Panc1 (cell line): ENCODE results near the gene AHDC1.

Source experiments
- SIN3A ChIP-seq: IDR thresholded peaks from 2 replicates; pipeline ENCODE4 v1.6.1; 2012; ENCODE audit warnings: low read depth, mild to moderate bottlenecking, low read length, moderate library complexity, borderline replicate concordance; ENCODE audit not compliant: insufficient read depth
- TCF7L2 ChIP-seq: IDR thresholded peaks from 2 replicates; pipeline ENCODE4 v1.6.1; 2011; ENCODE audit warnings: mild to moderate bottlenecking, low read depth, low read length, inconsistent platforms
- TF ChIP-seq, protein P1 (sequence below): fragments of 450-650 bp; IDR thresholded peaks from 2 replicates; pipeline ENCODE4 v1.5.1; 2017; ENCODE audit warnings: mild to moderate bottlenecking

DNA sequence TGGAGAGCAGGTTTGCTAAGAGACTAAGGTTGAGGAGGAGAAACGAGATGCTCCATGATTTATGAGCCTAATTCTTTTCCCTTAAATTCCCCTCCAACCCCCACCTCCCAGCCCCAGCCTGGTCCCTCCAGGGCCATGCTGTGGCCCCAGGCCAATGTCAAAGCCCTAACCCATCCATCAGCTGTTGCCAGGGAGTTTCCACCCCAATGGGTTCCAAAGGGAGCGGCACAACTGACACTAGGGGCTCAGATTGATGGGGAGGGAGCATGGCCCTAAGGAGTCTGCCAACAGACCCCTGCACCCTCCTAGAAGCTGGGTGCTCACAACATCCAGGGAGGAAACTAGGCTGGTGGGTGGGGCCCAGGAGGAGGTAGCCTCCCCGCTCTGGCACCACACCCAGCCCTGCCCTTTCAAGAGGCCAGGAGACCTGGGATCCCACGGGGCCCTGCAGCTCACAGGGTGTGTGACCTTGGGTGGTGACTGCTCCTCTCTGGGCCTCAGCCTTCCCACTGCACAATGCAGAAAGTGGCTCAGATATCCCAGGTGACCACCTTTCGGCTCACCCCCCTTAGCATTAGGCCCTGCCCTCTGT lies 12.9 kb downstream of the AHDC1 start:
- TF ChIP-seq TCF7L2 (no peak), SIN3A (no peak)
- TF ChIP-seq, protein P1, sequence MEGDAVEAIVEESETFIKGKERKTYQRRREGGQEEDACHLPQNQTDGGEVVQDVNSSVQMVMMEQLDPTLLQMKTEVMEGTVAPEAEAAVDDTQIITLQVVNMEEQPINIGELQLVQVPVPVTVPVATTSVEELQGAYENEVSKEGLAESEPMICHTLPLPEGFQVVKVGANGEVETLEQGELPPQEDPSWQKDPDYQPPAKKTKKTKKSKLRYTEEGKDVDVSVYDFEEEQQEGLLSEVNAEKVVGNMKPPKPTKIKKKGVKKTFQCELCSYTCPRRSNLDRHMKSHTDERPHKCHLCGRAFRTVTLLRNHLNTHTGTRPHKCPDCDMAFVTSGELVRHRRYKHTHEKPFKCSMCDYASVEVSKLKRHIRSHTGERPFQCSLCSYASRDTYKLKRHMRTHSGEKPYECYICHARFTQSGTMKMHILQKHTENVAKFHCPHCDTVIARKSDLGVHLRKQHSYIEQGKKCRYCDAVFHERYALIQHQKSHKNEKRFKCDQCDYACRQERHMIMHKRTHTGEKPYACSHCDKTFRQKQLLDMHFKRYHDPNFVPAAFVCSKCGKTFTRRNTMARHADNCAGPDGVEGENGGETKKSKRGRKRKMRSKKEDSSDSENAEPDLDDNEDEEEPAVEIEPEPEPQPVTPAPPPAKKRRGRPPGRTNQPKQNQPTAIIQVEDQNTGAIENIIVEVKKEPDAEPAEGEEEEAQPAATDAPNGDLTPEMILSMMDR: no peak
